Omental fat pad (tissue), 4 donors: Measurements from ENCODE around the gene DNAH9. TPM values are rescaled to one million over a fixed set of nuclear protein-coding genes. Genes with fewer than 3 reads are reported as not detected.

ENCODE experiments used
- ATAC-seq: fragments of 150-250 bp; one replicate; pipeline ENCODE4 v1.9.1; 2016; ENCODE audit warnings: mild to moderate bottlenecking, moderate library complexity; ENCODE audit not compliant: low FRiP score
- DNase-seq: peaks from one replicate; pipeline ENCODE4 v3.0.0-alpha.2; 2019; ENCODE audit warnings: low spot score
- total RNA-seq, 4 donors: library from RNA; depleted of rRNA; stranded (reverse); fragments of >200 nt; gene quantifications; one replicate each; pipeline ENCODE4 v1.1.0, GENCODE V29; 2016
- TF ChIP-seq, protein P1 (sequence below), 3 donors: fragments of 450-650 bp; IDR thresholded peaks; one replicate each; pipeline ENCODE4 v1.5.1; 2016 to 2017; ENCODE audit warnings: antibody characterized with exemption in 3 of 3, mild to moderate bottlenecking in 3 of 3, moderate library complexity in 2 of 3

Gene DNAH9
- total RNA-seq, 4 donors from 2014 or later = 0.72 to 6.0 (median 3.1) TPM

DNA sequence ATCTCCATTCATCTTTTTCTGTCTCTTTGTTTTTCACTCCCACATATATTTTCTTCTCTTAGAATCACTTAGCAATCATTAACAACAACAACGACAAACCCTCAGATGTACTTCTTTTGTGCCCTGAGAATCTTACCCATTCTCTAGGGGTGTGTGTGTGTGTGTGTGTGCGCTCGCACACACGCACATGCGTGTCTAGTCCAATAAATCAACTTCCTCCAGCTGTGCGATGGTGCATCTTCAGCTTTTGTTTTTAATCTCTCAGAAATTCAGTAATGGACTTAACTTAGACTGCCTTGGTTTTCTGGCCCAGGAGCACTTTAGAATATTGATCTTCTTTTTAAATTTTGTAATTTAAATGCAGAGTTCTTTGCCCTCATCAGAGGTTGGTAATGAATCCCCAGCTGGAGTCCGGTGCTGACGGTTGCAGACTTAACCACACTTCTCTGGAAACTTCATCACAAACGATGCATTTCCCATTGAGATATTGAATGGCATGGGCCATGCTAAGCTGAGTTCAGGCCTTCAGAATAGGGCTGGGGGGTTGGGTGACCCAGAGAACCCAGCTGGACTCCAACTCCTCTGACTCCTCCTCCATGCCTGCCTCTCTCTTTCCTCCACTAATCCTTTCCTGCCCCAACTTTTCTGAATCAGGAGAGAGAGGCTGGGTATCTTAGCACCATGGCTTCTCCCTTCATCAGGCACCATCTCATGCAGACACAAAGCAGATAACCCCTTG lies 205.1 kb downstream of the DNAH9 start:
- ATAC-seq (no peak), DNase-seq (no peak)
- TF ChIP-seq, protein P1, sequence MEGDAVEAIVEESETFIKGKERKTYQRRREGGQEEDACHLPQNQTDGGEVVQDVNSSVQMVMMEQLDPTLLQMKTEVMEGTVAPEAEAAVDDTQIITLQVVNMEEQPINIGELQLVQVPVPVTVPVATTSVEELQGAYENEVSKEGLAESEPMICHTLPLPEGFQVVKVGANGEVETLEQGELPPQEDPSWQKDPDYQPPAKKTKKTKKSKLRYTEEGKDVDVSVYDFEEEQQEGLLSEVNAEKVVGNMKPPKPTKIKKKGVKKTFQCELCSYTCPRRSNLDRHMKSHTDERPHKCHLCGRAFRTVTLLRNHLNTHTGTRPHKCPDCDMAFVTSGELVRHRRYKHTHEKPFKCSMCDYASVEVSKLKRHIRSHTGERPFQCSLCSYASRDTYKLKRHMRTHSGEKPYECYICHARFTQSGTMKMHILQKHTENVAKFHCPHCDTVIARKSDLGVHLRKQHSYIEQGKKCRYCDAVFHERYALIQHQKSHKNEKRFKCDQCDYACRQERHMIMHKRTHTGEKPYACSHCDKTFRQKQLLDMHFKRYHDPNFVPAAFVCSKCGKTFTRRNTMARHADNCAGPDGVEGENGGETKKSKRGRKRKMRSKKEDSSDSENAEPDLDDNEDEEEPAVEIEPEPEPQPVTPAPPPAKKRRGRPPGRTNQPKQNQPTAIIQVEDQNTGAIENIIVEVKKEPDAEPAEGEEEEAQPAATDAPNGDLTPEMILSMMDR (IDR thresholded peaks at IDR 0.05) = no peak

DNA sequence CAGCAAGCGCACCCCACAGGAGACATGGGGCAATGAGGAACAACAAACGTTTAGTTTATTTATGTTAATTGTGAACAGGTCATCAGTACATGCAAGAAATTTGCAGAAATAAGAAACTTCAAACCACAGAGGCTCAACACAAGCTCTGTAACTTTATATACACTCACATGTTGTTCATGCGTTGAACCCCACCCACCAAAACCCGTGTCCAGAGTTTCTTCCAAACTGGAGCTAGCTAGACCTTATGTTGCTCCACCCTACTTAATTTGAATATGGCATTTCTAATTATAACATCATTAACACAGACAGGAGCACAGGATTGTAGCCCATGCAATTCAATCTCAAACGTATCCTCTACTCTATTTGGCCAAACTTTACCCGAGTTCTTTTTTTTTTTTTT lies 206.9 kb downstream of the DNAH9 start:
- ATAC-seq (no peak), DNase-seq (no peak)
- TF ChIP-seq, protein P1 (IDR thresholded peaks at IDR 0.05) = no peak

DNA sequence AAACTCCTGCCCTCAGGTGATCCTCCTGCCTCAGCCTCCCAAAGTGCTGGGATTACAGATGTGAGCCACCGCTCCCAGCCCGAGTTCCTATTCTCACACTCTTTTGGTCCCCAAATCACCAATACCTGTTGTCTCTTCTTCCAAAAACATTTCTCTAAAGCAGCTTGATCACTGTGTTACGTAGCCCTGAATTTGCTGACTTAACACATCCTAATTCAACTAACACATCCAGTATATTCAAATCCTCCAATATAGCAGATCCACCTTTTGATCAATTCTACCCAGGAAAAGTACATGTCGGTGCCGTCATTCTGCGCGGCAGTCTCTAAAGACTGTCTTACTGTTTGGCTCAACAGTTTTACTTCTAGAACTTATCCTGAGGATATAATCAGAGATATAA lies 207.7 kb downstream of the DNAH9 start:
- DNase-seq = no peak
- TF ChIP-seq, protein P1 (IDR thresholded peaks at IDR 0.05) = no peak
- ATAC-seq = no peak

DNA sequence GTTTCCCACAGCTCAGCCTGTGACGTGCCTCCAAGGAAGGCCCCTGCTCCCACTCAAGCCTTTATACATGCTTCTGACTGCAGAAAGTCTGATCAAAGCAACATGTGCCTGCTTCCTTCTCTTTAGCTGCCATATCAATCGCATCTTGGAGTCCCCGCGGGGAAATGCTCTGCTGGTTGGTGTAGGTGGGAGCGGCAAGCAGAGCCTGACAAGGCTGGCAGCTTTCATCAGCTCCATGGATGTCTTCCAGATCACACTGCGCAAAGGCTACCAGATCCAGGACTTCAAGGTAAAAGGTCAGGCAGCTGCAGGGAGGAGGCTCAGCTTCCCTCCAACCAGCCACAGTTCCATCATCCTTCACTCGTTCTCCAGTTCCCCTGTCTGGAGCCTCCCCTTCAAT lies 209.3 kb downstream of the DNAH9 start:
- TF ChIP-seq, protein P1 (IDR thresholded peaks at IDR 0.05) = no peak
- no peak for ATAC-seq
- no peak for DNase-seq

DNA sequence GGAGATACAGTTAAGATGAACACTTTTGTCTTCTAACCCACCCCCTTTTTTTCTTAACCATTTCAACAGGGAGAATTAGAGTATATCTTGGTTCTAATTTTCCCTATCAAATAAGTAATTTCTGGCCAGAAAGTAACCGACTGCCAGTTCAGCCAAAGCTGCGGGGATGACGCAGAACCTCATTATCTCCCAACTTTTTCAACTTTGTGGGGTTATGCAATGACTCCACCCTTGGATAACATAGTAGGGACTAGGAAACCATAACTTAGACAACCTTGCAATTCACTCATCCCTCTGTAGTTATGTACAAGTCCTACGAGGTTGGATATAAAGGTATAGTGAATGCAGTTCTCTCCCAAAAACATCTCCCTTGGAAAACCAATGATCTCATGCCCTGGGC lies 215.0 kb downstream of the DNAH9 start:
- ATAC-seq (no peak), DNase-seq (no peak)

DNA sequence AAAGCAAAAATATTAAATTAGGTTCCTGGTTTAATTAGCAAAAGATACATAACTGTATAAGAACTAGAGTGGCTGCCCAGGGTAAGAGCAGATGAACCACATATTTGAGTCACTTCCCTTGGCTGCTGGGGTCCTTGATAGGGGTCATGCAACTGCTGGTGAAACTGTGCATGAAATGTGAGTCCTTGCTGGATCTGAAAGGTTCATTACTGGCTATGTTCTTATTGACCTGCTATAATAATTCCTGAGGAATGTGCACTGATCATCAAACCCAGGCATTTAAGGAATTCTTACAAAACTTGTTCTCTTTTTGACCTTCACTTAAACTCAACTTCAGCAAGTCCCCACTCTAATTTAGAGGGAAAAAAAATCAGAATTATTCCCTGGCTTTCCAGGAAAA lies 215.6 kb downstream of the DNAH9 start:
- no peak for DNase-seq

More for the DNA sequence above, 215.0 kb downstream of the DNAH9 start:
- TF ChIP-seq, protein P1 (IDR thresholded peaks at IDR 0.05) = no peak

More for the DNA sequence above, 215.6 kb downstream of the DNAH9 start:
- ATAC-seq = no peak
- TF ChIP-seq, protein P1 (IDR thresholded peaks at IDR 0.05) = no peak
